Embryonic facial prominence (tissue), 1 donor: Measurements from ENCODE around the gene GJE1.

Source experiments
- DNase-seq: peaks from one replicate; pipeline ENCODE4 v3.0.0-alpha.2; 2016; ENCODE audit errors: extremely low spot score

Gene GJE1

DNA sequence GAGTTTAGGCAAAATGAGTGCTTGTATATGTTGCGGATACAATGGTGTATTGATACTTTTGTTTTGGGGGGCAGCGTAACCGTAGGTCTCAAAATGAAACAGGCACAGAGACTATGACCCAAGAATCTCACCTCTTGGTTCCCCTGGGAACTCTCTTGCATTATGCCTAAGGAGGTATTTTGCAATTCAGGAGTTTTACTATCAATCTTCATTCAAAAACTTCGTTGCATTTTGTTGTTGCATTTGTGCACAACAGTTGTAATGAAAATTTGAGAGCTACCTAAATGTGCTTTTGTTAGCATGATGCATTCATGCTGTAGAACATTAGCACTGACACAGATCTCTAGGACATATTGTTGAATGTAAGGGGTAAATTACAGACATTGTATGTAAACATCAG, 32.5 kb downstream of the GJE1 start:
- no peak for DNase-seq

DNA sequence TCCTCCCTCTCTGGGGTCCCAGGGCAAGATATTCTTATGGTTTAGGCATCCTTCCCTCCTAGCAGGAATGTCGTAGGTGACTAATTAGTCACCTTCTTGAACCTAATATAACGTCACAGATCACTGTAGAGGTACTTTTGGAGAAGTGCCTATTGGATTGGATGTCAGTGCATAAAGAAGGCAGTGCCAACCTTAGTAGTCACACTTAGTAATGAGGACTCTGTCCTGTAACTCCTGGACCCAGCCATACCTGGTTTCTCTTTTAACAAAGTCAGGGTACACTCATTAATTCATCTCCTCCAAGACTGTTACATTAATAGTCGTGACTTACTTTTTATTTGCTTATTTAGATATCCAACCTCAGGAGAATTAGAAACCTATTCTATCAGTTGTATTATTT, 34.3 kb downstream of the GJE1 start:
- no peak for DNase-seq

DNA sequence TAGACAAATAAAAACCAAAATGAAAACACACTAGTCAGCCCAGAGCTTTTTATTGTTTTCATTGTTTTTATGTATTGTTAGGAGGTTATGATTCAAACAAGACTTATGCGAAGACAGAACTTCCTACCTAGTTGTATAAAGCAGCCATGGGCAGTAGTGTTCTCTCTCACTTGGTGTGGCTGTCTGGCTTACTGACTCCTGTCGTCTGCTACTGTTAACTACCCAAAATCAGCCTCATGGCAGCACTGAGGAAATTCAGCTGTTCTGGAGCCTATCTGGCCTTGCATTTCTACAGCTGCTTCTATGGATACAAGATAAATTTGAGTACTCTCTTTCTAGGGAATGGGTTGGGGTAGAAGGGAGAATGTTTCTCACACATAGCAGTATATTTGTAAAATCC, 34.8 kb downstream of the GJE1 start:
- no peak for DNase-seq

DNA sequence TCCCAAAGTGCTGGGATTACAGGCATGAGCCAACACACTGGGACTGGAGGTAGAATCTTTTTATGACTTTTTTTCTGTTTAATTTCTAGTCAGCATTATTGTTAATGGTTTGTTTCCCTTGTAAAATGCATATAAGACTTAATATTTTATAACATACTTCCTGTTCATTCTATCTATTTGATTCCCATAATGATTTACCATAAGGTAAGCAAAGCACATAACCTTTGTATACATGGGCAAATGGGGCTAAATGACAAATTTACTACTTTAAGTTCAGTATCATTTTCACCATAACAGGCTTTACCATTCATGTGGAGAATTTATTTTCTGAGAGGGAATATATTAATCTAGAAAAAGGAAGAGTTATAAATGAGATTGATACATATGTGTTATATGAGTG, 38.6 kb downstream of the GJE1 start:
- no peak for DNase-seq

DNA sequence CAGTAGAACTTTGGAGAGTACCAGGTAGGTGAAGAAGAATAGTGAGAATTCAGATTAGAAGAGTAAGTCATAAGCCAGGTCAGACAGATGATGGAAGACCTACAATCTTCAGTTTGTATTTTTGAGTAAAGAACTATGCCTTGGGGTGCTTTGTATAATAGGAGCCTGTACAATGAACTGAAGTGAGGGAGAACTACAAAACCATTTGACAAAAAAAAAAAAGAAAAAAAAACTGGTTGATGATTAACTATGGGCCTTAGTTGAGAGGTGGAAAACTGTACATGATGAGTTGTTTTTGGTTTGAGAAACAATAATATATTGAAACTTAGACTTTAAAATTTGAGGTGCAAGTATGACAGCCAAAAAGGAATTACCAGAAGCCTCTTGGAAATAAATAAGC, 40.0 kb downstream of the GJE1 start:
- no peak for DNase-seq

DNA sequence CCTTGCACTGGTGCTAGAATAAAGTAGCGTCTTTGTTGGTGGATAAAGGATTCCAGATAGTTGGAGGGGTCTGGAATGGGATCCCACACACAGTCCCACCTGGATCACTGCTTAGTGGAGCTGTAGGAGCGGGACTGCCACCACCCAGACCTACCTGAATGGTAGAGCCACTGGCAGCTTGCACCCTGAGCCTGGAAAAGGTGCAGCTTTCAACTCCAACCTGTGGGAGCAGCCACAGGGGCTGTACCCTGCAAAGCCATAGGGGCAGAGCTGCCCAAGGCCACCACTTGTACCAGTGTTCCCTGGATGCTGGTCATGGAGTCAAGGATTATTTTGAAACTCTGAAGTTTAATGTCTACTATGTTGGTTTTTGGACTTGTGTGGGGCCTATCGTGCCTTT, 41.3 kb downstream of the GJE1 start:
- no peak for DNase-seq

DNA sequence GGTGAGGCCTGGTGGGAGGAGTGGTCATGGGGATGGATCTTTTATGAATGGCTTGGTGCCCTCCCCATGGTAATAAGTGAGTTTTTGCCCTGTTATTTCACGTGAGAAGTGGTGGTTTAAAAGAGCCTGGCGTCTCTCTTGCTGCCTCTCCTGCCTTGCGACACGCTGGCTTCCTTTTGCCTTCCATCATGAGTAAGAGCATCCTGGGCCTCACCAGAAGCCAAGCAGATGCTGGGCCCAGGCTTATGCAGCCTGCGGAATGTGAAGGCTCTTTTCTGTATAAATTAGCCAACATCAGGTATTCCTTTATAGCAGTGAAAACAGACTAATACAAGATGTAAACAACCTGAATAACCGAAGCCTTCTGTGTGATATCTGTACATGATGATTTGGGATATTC, 42.0 kb downstream of the GJE1 start:
- no peak for DNase-seq

DNA sequence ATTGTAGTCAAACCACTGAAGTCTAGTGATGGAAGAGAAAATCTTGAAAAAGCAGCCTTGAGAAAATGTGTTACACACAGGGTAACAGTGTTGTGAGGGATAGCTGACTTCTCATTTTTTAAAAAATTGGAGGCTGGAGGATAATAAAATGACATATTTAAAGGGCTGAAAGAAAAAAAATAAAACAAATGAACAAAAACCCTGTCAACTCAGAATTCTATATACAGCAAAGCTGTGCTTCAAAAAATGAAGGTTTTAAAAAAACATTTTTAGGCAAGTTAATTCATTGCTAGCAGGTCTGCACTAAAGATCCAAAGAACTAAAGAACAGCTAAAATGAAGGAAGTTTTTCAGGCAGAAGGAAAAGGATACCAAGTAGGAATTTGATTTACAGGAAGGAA, 45.4 kb downstream of the GJE1 start:
- no peak for DNase-seq

DNA sequence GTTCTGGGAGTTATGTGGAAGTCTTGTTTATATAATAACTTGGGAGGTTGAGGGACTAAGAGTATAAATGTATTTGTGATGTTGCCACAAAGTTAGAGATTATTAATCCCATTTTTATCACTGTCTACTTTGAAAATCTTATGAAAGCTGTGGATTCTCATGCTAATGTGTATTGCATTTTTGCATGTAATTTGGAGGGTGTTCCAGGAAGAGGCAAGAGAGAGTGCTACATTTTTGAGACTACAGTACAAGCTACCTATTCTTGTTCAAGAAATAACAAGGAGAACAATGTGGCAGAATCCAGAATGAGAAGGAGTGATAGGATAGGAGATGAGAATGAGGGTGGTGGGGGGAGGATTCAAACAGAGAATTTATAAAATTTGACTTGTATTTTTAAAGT, 49.3 kb downstream of the GJE1 start:
- no peak for DNase-seq

DNA sequence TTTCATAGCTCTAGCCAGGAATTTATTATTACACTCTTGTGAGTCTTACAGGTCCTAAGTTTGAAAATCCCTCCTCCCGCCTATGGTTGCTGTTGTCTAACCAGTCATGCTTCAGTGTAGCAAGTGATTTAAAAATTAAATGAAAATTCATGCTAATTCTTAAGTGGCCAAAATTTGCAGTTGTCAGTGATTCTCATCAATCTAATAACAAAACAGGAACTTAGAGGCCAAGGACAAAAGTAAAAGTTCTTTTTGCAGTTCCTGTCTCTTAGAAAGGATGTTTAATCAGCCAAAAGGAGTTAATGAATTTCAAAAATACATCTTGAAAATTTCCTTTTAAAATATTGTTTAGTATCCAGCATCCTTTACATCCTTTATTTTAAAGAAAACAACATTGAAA, 50.6 kb downstream of the GJE1 start:
- no peak for DNase-seq

DNA sequence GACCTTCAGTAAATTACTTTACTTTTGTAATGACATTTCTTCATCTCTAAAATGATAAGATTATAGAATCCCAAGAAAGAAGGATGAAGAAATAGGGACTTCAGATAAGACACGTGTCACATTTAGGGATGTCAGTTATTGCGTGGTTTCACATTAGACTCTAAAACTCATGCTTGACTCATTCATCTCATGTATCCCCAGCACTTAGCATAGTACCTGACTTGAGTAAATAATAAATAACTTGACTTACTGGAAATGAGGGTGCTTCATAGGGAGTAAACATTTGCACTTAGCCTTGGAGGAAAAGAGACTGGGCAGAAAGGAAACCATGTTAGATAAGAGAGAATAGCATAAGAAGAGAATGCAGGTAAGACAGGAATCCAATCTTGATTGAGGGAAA, 51.6 kb downstream of the GJE1 start:
- no peak for DNase-seq
